Femur (tissue), 1 donor: ENCODE measurements around the gene ERC2.
"Not testable (repeated sequence)": the region's sequence is repeated elsewhere in the genome, so short reads cannot be mapped to it uniquely, and the experiment has no call there.

Source experiments
- DNase-seq: peaks from one replicate; pipeline ENCODE4 v3.0.0-alpha.2; 2017

The ERC2 gene

GRCh38 chr3:55507808-55508207 lies 960.5 kb downstream of the ERC2 start:
- DNase-seq: no peak

- no peak for DNase-seq
Observed at GRCh38 chr3:55505776-55506175, 962.5 kb downstream of the ERC2 start.

- not testable (repeated sequence) for DNase-seq
Observed at GRCh38 chr3:55505102-55505501, 963.2 kb downstream of the ERC2 start.

GRCh38 chr3:55501905-55502304 lies 966.4 kb downstream of the ERC2 start:
- DNase-seq: no peak

- DNase-seq: no peak
Observed at GRCh38 chr3:55500555-55501330, 967.5 kb downstream of the ERC2 start.

- DNase-seq: no peak
Observed at GRCh38 chr3:55498520-55498919, 969.7 kb downstream of the ERC2 start.

GRCh38 chr3:55497250-55497649 lies 971.0 kb downstream of the ERC2 start:
- no peak for DNase-seq

GRCh38 chr3:55494976-55495375 lies 973.3 kb downstream of the ERC2 start:
- DNase-seq: no peak

GRCh38 chr3:55492976-55493375 lies 975.3 kb downstream of the ERC2 start:
- DNase-seq: no peak

GRCh38 chr3:55491296-55491816 lies 976.9 kb downstream of the ERC2 start:
- DNase-seq: no peak

- no peak for DNase-seq
Observed at GRCh38 chr3:55490276-55490913, 977.9 kb downstream of the ERC2 start.

- DNase-seq: peak; percentile 48
Observed at GRCh38 chr3:55489798-55490132, 978.5 kb downstream of the ERC2 start.

- DNase-seq: peak; percentile 88
Observed at GRCh38 chr3:55488398-55489055, 979.7 kb downstream of the ERC2 start.

GRCh38 chr3:55487381-55488241 lies 980.7 kb downstream of the ERC2 start:
- DNase-seq: peak; percentile 69

GRCh38 chr3:55486857-55487380 lies 981.3 kb downstream of the ERC2 start, which contains the start of gene WNT5A:
Gene WNT5A, minus strand, starts transcription at chr3:55487306. Its CDS starts 321 bp downstream, at chr3:55486985.
- DNase-seq: peak; percentile 58

GRCh38 chr3:55486101-55486856 lies 982.0 kb downstream of the ERC2 start:
- peak; percentile 78 for DNase-seq

- peak; percentile 92 for DNase-seq
Observed at GRCh38 chr3:55484801-55485791, 983.2 kb downstream of the ERC2 start.

GRCh38 chr3:55484191-55484689 lies 984.0 kb downstream of the ERC2 start:
- peak; percentile 25 for DNase-seq

GRCh38 chr3:55483196-55484095 lies 984.8 kb downstream of the ERC2 start:
- no peak for DNase-seq
